ENCODE measurements around the gene USP3. TPM values are rescaled to one million over a fixed set of nuclear protein-coding genes. Genes with fewer than 3 reads are reported as not detected.

USP3 gene
- total RNA-seq, 2 donors from 2014 or later, result 57.6 to 74.2 TPM

GRCh38 chr15:63465104-63465503 lies 39.3 kb upstream of the USP3 start:
- H3K4me1 ChIP-seq, result peaks cover 35% of the 10 kb centered on the region

DNA sequence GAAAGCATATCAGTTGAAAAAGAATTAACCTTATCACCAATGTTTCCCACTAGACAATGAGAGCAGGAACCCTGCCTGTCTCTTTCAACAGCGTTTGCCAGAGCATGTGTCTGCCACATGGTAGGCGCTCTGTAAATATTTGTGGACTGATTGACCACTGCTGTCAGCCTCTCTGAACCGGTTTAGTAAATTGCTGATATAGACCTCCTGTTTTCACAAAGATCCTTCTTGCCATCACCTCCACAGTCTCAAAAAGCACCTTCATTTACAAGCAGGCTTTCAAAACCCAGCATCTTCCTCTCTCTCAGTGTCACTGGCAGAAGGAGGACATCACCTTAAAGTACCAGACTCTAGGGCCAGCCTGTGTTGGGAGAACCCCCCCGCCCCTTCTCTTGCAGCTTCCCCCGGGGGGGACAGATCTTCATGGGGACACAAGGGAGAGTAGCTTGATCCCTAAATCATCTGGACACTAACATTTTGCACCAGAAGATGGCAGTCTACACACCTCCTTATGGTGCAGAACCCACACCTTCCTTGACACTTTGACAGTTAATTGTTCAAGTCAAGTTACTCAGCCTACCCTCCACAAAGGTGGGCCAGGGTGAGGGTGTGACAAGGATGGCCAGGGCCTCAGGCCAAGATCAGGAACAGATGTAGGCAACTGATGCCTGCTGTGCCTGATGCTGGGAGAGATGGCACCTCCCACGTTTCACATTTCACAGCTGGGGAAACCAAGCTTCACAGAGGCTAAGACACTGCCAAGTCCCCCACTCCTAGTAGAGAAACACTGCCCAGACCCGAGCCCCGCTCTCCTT lies 37.8 kb upstream of the USP3 start:
- no peak overlapping the region for H3K4me3 ChIP-seq
- H3K27ac ChIP-seq, result no peak overlapping the region
- no peaks in the 10 kb centered on the region for H3K36me3 ChIP-seq
- intact Hi-C loops (cut with DNase I), result loop anchor here (5.0 kb wide), 1 partner anchor 136 kb away; no protein-coding TSS in a partner anchor
- peaks cover 28% of the 10 kb centered on the region for H3K4me1 ChIP-seq
- TF ChIP-seq, protein P1, sequence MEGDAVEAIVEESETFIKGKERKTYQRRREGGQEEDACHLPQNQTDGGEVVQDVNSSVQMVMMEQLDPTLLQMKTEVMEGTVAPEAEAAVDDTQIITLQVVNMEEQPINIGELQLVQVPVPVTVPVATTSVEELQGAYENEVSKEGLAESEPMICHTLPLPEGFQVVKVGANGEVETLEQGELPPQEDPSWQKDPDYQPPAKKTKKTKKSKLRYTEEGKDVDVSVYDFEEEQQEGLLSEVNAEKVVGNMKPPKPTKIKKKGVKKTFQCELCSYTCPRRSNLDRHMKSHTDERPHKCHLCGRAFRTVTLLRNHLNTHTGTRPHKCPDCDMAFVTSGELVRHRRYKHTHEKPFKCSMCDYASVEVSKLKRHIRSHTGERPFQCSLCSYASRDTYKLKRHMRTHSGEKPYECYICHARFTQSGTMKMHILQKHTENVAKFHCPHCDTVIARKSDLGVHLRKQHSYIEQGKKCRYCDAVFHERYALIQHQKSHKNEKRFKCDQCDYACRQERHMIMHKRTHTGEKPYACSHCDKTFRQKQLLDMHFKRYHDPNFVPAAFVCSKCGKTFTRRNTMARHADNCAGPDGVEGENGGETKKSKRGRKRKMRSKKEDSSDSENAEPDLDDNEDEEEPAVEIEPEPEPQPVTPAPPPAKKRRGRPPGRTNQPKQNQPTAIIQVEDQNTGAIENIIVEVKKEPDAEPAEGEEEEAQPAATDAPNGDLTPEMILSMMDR (IDR thresholded peaks at IDR 0.05), result peak; percentile 50
- H3K9ac ChIP-seq (ENCODE audit: low read depth in 2 of 2, low read length in 2 of 2), result peak overlapping the region in 1 of 2 donors; percentile 62
- H3K9me3 ChIP-seq, result no peaks in the 10 kb centered on the region
- peak; percentile 79 for DNase-seq
- H3K27me3 ChIP-seq, result no peaks in the 10 kb centered on the region

More at GRCh38 chr15:63465104-63465503, 39.3 kb upstream of the USP3 start:
- no peak overlapping the region for H3K27ac ChIP-seq
- no peaks in the 10 kb centered on the region for H3K9me3 ChIP-seq
- no peak overlapping the region for H3K4me3 ChIP-seq
- TF ChIP-seq, protein P1 (IDR thresholded peaks at IDR 0.05), result no peak
- peak overlapping the region in 1 of 2 donors; percentile 10 for H3K9ac ChIP-seq (ENCODE audit: low read depth in 2 of 2, low read length in 2 of 2)
- intact Hi-C loops (cut with DNase I), result loop anchor here (5.0 kb wide), 1 partner anchor 137 kb away; no protein-coding TSS in a partner anchor
- no peaks in the 10 kb centered on the region for H3K36me3 ChIP-seq
- no peak for DNase-seq
- H3K27me3 ChIP-seq, result no peaks in the 10 kb centered on the region

- Histone ChIP-seq H3K36me3 (no peaks in the 10 kb centered on the region), H3K4me3 (no peak overlapping the region), H3K9me3 (no peaks in the 10 kb centered on the region), H3K9ac (ENCODE audit: low read depth in 2 of 2, low read length in 2 of 2) (no peak overlapping the region), H3K27me3 (no peaks in the 10 kb centered on the region), H3K4me1 (peaks cover 19% of the 10 kb centered on the region), H3K27ac (no peak overlapping the region)
- intact Hi-C loops (cut with DNase I), result loop anchor here (5.0 kb wide), 1 partner anchor 133 kb away; no protein-coding TSS in a partner anchor
- TF ChIP-seq, protein P1 (IDR thresholded peaks at IDR 0.05), result no peak
- no peak for DNase-seq
Observed at GRCh38 chr15:63469190-63469589, 35.2 kb upstream of the USP3 start.

DNA sequence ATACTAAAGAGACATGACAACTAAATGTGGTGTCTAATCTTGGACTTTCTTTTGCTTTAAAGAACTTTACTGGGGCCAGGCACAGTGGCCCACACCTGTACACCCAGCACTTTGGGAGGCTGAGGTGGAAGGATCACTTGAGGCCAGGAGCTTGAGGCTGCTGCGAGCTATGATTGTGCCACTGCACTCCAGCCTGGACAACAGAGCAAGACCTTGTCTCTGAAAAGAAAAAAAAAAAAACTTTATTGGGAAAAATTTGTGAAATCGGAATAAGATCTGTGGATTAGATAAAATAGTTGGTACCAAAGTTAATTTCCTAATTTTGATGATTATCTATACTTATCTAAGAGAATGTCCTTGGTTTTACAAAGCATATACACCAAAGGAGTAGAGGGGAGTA lies 34.4 kb upstream of the USP3 start:
- no peak overlapping the region for H3K27ac ChIP-seq
- no peak overlapping the region for H3K4me3 ChIP-seq
- H3K9ac ChIP-seq (ENCODE audit: low read depth in 2 of 2, low read length in 2 of 2), result no peak overlapping the region
- H3K9me3 ChIP-seq, result no peaks in the 10 kb centered on the region
- H3K36me3 ChIP-seq, result no peaks in the 10 kb centered on the region
- intact Hi-C loops (cut with DNase I), result loop anchor here (5.0 kb wide), 1 partner anchor 132 kb away; no protein-coding TSS in a partner anchor
- no peaks in the 10 kb centered on the region for H3K27me3 ChIP-seq
- TF ChIP-seq, protein P1 (IDR thresholded peaks at IDR 0.05), result no peak
- no peak for DNase-seq
- H3K4me1 ChIP-seq, result peaks cover 12% of the 10 kb centered on the region

DNA sequence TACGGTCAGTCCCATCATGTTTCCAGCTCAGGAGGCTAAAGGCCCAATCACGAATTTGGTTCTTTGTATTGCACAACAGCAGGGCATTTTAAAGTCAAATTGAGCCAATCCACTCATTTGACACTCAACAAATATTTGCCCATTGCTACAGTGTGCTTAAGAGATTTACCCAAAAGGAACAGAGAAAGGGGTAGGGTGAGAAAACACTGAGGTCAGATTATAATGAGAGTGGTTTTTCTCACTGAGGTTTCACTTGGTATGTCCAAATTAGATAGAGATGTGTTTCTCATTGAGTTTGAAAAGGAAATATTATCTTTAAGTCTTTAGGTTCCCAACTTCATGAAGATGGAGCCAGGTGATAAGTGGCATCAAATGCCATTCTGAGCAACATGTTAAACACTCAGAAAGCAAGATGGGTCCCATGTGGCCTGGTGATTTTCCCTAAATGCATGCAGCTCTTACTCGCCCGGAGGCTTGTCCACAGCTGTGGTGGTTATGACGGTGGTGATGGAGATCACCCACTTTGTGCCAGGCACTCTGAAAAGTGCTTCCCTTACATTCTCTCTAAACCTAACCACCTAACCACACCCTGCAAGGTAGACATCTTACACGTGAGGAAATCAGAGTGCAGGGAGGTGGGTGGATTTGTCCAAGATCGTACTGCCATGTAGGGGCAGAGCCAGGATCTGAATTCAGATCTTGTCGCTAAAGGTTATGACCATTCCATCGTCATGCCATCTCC lies 31.2 kb upstream of the USP3 start:
- Histone ChIP-seq H3K27ac (peak overlapping the region; percentile 76), H3K9me3 (no peaks in the 10 kb centered on the region), H3K27me3 (no peaks in the 10 kb centered on the region), H3K4me3 (no peak overlapping the region), H3K36me3 (no peaks in the 10 kb centered on the region), H3K9ac (ENCODE audit: low read depth in 2 of 2, low read length in 2 of 2) (peak overlapping the region; percentile 9 to 49), H3K4me1 (peaks cover 10% of the 10 kb centered on the region)
- no peak for DNase-seq
- intact Hi-C loops (cut with DNase I), result no loop called here
- TF ChIP-seq, protein P1 (IDR thresholded peaks at IDR 0.05), result no peak
